NCI-H2196 treated with DMSO at 0.1 percent for 48 hours (cell line): Measurements from ENCODE around the gene LOXHD1.

Experiments used
- DNase-seq: peaks from one replicate; lab custom pipeline; 2025; ENCODE audit not compliant: unreplicated experiment; lab: John Stamatoyannopoulos, UW

LOXHD1 gene

GRCh38 chr18:46676182-46676835 lies 19.3 kb upstream of the LOXHD1 start:
- DNase-seq, result no peak

- no peak for DNase-seq
These were observed 18.1 kb upstream of the LOXHD1 start for GRCh38 chr18:46675112-46675511.

- no peak for DNase-seq
These were observed 15.3 kb upstream of the LOXHD1 start for GRCh38 chr18:46672062-46672970.

DNA sequence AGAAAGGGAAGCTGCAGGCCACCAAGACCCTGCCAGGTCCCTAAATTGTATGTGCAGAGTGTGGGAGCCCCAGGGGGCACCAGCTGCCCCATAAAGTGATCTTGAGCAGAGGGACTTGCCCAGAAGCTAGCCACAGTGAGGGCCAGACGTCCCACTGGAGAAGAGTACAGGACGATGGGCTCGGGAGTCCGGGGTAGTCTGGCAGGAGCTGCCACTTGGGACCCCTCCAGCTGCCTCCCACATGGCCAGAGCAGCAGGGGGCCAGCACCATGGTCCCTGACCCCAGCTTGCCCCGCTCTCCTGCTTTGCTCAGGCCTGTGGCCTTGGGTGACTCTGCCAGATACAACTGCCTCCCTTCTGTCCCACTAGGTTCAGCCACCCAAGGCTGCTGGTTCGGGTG lies 11.7 kb upstream of the LOXHD1 start:
- DNase-seq, result no peak

- DNase-seq, result no peak
These were observed 11.1 kb upstream of the LOXHD1 start for GRCh38 chr18:46668135-46668534.

DNA sequence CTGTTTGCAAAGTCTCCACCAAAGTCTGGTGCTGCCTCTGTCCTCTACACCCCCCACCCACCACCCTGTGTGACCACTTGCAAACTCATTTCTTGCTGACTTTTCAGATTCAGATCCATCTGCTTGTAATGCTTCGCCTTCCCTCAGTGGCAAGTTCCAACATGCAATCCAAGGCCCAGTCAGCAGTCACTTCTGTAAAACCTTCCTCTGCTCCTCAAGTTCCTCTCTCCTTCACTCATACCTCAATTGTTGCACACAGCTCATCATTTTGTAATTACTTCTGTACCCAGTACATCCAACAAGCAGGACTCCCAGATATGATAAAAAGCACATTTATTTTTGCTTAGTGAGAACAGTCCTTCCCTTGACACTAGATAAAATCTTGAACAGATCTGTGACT lies 6.5 kb upstream of the LOXHD1 start:
- DNase-seq, result no peak

DNA sequence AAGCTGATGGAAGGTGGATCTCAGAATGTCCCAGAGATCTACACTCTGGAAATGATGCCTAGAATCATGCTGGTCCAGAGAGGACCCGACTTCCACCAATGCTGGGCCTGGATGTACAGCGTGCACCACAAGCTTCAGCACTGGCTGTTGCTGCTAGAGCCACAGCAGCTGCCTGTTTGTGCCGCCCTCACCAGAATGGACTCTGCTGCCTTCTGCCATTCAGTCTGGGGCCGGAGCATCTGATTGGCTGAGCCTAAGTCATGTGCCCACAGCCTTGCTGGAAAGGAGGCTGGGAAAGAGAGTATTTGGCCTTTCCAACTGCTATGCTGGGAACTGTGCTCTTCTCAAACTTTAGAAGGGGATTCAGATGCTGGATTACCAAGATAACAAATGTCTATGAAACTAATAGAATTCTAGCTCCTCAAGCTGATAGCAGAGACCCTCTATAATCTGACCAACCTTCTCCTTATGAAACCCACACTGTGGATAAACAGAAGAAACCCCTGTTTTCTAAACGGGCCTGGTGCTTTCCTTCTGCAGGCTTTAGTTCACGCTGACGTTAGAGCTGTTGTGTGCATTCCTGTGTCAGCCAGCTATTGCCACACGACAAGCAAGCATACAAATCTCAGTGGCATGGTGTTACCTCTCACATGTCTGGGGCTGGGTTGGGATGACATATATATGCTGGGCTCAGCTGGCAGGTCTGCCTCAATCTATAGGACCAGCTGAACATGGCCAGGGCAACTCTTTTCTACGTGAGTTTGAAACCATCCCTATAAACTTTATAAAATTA lies 4.1 kb upstream of the LOXHD1 start:
- DNase-seq, result no peak

- no peak for DNase-seq
These were observed 2.5 kb upstream of the LOXHD1 start for GRCh38 chr18:46659484-46659883.

GRCh38 chr18:46656326-46657114 lies 500 bp downstream of the LOXHD1 start:
- DNase-seq, result no peak

- DNase-seq, result no peak
These were observed 4.6 kb downstream of the LOXHD1 start for GRCh38 chr18:46652372-46652771.

GRCh38 chr18:46650681-46651080 lies 6.3 kb downstream of the LOXHD1 start:
- DNase-seq, result no peak

GRCh38 chr18:46649071-46649862 lies 7.8 kb downstream of the LOXHD1 start:
- DNase-seq, result no peak

DNA sequence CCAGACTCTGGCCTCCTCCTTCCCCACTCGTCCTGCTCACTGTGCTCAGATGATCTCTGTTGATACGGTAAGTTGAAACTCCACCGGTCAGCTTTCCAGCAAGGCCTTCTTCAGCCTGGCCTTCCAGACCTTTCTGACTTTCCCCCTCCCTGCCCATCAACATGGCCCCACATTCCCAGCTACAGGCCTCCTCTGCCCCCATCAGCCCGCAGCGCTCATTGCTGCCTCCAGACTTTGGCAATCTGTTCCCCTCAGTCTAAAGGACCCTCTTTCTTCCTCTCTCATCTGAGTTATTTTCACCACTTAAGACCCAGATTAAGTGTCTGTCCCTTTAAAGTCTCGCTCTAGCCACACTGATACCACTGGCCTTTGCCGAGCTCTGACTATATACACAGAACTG lies 10.6 kb downstream of the LOXHD1 start:
- no peak for DNase-seq

- DNase-seq, result no peak
These were observed 14.5 kb downstream of the LOXHD1 start for GRCh38 chr18:46642561-46642960.

- no peak for DNase-seq
These were observed 15.1 kb downstream of the LOXHD1 start for GRCh38 chr18:46641917-46642316.

- DNase-seq, result no peak
These were observed 17.6 kb downstream of the LOXHD1 start for GRCh38 chr18:46639386-46639785.

DNA sequence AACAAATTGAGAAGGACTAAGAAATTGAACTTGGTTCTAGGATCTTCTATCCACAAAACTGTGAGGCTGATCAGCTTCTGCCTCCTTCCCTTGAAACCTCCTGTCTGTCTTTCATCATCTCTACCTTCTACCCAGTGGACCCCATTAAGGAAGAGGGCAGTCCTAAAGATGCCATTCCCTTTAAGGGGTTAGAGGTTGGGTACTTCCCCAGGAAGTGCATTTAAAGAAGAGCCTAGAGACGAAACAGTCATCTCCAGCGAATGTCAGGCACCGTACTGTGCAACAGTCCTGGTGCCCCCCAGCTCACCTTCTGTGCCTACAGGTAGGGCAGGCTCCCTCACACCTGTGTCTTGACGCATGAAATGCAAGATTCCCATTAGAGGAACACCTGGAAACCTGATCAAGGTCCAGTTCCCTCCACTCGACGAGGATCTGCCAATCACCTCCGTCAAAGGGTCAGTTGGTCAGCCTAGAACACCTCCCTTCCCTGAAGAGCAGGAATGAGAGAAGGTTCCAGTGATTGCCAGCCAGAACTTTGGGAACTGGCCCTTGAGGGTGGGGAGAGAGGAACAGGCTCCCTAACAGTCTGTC lies 20.9 kb downstream of the LOXHD1 start:
- DNase-seq, result no peak

DNA sequence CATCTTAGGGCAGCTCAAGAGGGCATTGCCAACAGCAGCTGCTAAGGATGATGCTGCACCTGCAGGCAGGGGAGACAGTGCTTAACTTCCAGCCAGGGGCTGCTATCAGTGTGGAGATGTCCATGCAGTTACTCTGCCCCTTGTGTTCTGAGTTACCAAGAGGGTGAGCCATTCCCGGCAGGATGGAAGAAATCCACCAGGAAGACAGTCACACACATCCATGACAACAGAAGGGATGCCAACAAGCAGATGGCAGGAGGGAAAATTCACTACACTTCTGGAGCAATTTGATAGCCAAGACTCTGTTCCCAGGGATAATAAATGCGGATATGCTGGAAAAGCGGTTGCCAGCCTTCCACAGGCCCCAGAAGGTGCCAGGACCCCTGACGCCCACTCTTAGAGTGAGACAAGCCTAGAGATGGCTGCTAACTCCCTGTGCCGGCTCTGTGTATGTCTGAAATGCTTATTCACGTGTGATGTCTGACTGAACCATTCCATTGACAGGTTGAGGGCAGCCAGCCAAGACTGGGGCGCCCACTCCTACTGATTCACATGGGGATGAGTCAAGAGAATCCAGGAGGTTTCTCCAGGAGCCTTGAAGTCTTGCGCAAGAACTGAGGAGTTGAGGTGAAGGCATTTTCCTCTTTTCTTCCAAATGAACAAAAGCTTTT lies 24.5 kb downstream of the LOXHD1 start:
- DNase-seq, result no peak

GRCh38 chr18:46630991-46631390 lies 26.0 kb downstream of the LOXHD1 start:
- DNase-seq, result no peak
